Measurements from ENCODE around the gene M1AP.
"Not testable (repeated sequence)": the region's sequence is repeated elsewhere in the genome, so short reads cannot be mapped to it uniquely, and the experiment has no call there.

The M1AP gene

GRCh38 chr2:74562126-74562775, 85.9 kb downstream of the M1AP start:
- DNase-seq, result no peak

GRCh38 chr2:74561022-74561421, 87.1 kb downstream of the M1AP start:
- not testable (repeated sequence) for DNase-seq

- no peak for DNase-seq
Measured at GRCh38 chr2:74560591-74560990, 87.5 kb downstream of the M1AP start.

- DNase-seq, result no peak
Measured at GRCh38 chr2:74559912-74560311, 88.2 kb downstream of the M1AP start.

GRCh38 chr2:74558284-74559230, 89.6 kb downstream of the M1AP start:
- DNase-seq, result no peak

GRCh38 chr2:74556831-74557370, 91.2 kb downstream of the M1AP start:
- no peak for DNase-seq

- no peak for DNase-seq
Measured at GRCh38 chr2:74556159-74556558, 92.0 kb downstream of the M1AP start.

- DNase-seq, result no peak
Measured at GRCh38 chr2:74555610-74556103, 92.5 kb downstream of the M1AP start.

GRCh38 chr2:74554820-74555531, 93.2 kb downstream of the M1AP start:
- peak in 1 of 2 experiments; percentile 49 for DNase-seq

- DNase-seq, result peak; percentile 57 to 74
Measured at GRCh38 chr2:74553892-74554819, 94.0 kb downstream of the M1AP start, which contains the start of the genes DOK1 and LOXL3. Gene DOK1 (plus strand): TSS chr2:74554720. CDS start chr2:74554755, 35 bp downstream. Gene LOXL3 (minus strand): TSS chr2:74553942. CDS start chr2:74552634, 1,308 bp downstream.

- peak in 1 of 2 experiments; percentile 27 for DNase-seq
Measured at GRCh38 chr2:74552914-74553811, 95.0 kb downstream of the M1AP start.

GRCh38 chr2:74551942-74552913, 95.9 kb downstream of the M1AP start:
- no peak for DNase-seq

GRCh38 chr2:74551530-74551929, 96.6 kb downstream of the M1AP start:
- DNase-seq, result no peak

- no peak for DNase-seq
Measured at GRCh38 chr2:74550231-74550630, 97.9 kb downstream of the M1AP start.

GRCh38 chr2:74548900-74549826, 99.0 kb downstream of the M1AP start:
- peak; percentile 46 to 67 for DNase-seq

GRCh38 chr2:74548285-74548899, 99.7 kb downstream of the M1AP start:
- DNase-seq, result peak; percentile 55 to 67

- DNase-seq, result no peak
Measured at GRCh38 chr2:74546004-74546403, 102.1 kb downstream of the M1AP start.

Data from SHP77 (cell line).